SK-N-SH treated with all-trans-retinoic acid at 6 μM for 48 hours (cell line): ENCODE data around the gene DLG2.

Experiments
- ATAC-seq: fragments of 200-7000 bp; cut with Tn5 transposase; 3 replicates; pipeline ENCODE4 v1.9.1; 2020; ENCODE audit warnings: mild to moderate bottlenecking, moderate library complexity
- ARNTL ChIP-seq: fragments of 450-650 bp; formaldehyde crosslinking; IDR thresholded peaks from 2 replicates; pipeline ENCODE4 v1.5.0; 2020; ENCODE audit warnings: low read depth, mild to moderate bottlenecking, moderate library complexity, borderline replicate concordance
- ESRRG ChIP-seq: fragments of 250-450 bp; sonication (Bioruptor Pico); IDR thresholded peaks from 2 replicates; pipeline ENCODE4 v1.6.1; 2021; ENCODE audit warnings: mild to moderate bottlenecking
- GLIS3 ChIP-seq: fragments of 250-450 bp; sonication (Bioruptor Pico); IDR thresholded peaks from 2 replicates; pipeline ENCODE4 v1.5.0; 2020; ENCODE audit warnings: mild to moderate bottlenecking, moderate library complexity
- ISL1 ChIP-seq: fragments of 250-450 bp; sonication (Bioruptor Pico); IDR thresholded peaks from 2 replicates; pipeline ENCODE4 v2.1.2; 2022; ENCODE audit warnings: mild to moderate bottlenecking, moderate library complexity
- POU6F1 ChIP-seq: fragments of 250-450 bp; sonication (Bioruptor Pico); IDR thresholded peaks from 2 replicates; pipeline ENCODE4 v1.8.0; 2021; ENCODE audit warnings: low read depth, mild to moderate bottlenecking, moderate library complexity, borderline replicate concordance
- PPARA ChIP-seq: fragments of 250-450 bp; sonication (Bioruptor Pico); IDR thresholded peaks from 2 replicates; pipeline ENCODE4 v1.5.0; 2020; ENCODE audit warnings: mild to moderate bottlenecking, borderline replicate concordance
- SNAI2 ChIP-seq: fragments of 250-450 bp; sonication (Bioruptor Pico); IDR thresholded peaks from 2 replicates; pipeline ENCODE4 v1.5.0; 2020; ENCODE audit warnings: mild to moderate bottlenecking, moderate library complexity
- TCF4 ChIP-seq: fragments of 250-450 bp; sonication (Bioruptor Pico); IDR thresholded peaks from 2 replicates; pipeline ENCODE4 v1.8.0; 2021; ENCODE audit warnings: mild to moderate bottlenecking, moderate library complexity, borderline replicate concordance
- TOX ChIP-seq: fragments of 250-450 bp; sonication (Bioruptor Pico); IDR thresholded peaks from 2 replicates; pipeline ENCODE4 v1.8.0; 2021; ENCODE audit warnings: mild to moderate bottlenecking, moderate library complexity, borderline replicate concordance
- TSHZ2 ChIP-seq: fragments of 250-450 bp; sonication (Bioruptor Pico); IDR thresholded peaks from 2 replicates; pipeline ENCODE4 v1.5.0; 2020; ENCODE audit warnings: mild to moderate bottlenecking, moderate library complexity
- ZFP30 ChIP-seq: fragments of 450-650 bp; formaldehyde crosslinking; IDR thresholded peaks from 2 replicates; pipeline ENCODE4 v1.5.0; 2022; ENCODE audit warnings: mild to moderate bottlenecking, moderate library complexity
- ZNF565 ChIP-seq: fragments of 450-650 bp; formaldehyde crosslinking; conservative IDR thresholded peaks from 2 replicates; pipeline ENCODE4 v1.5.0; 2020; ENCODE audit warnings: low read depth, mild to moderate bottlenecking, moderate library complexity
- ZNF70 ChIP-seq: fragments of 450-650 bp; formaldehyde crosslinking; IDR thresholded peaks from 2 replicates; pipeline ENCODE4 v1.5.0; 2020; ENCODE audit warnings: mild to moderate bottlenecking, moderate library complexity
- ZNF8 ChIP-seq: fragments of 450-650 bp; formaldehyde crosslinking; IDR thresholded peaks from 2 replicates; pipeline ENCODE4 v1.5.0; 2020; ENCODE audit warnings: mild to moderate bottlenecking, moderate library complexity
- TF ChIP-seq, protein P1 (sequence below): fragments of 250-450 bp; sonication (Bioruptor Pico); IDR thresholded peaks from 2 replicates; pipeline ENCODE4 v1.8.0; 2020; ENCODE audit warnings: mild to moderate bottlenecking, moderate library complexity, borderline replicate concordance
- TF ChIP-seq, protein P2 (sequence below): fragments of 250-450 bp; sonication (Bioruptor Pico); IDR thresholded peaks from 2 replicates; pipeline ENCODE4 v1.5.1; 2020; ENCODE audit warnings: low read depth, mild to moderate bottlenecking, moderate library complexity
- TF ChIP-seq, protein P3 (sequence below): fragments of 250-450 bp; sonication (Bioruptor Pico); IDR thresholded peaks from 2 replicates; pipeline ENCODE4 v1.5.1; 2021; ENCODE audit warnings: mild to moderate bottlenecking, moderate library complexity

Gene DLG2

GRCh38 chr11:84501750-84502149, 1125.4 kb downstream of the DLG2 start (continued):
- no peak for TF ChIP-seq SNAI2 (CRISPR knock-in tag)

DNA sequence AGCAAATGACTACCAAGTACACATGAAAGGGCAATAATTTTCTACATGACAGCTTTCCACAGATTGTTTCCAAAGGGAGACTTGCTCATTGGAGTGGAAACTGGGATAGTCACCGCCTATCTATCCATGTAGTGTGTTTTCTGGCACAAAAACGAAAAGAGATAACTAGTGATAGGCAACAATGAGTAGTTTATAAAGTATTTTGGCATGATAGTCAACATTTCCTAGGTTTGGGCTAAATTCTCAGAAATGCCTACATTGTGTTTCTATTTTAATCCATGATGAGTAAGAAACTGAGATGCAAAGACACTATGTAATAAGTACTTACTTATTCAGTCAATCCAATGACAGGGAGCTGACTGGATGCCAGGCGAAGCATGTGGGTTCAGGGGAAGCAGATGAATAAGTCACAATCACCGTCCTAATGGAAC, 1129.1 kb downstream of the DLG2 start:
- peak; percentile 84 for ATAC-seq

DNA sequence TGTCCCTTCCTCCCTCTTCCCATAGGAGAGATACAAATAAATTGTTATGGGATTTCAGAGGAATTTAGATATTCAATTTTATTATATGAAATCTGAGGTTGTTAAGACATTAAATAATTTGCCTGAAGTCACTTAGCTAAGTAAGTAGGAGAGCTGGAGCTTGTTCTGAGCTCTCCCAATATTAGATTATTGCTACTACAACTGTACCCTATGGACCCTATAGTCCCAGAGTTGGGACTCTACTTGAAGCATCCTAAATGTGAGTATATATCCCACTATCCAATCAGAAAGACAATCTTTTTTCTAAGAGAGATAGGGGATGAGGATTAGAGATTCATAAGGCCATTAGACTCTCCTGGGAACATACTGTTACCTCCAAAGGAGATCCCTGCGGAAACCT, 1130.0 kb downstream of the DLG2 start:
- ATAC-seq = no peak
- TF ChIP-seq ZNF565 (CRISPR knock-in tag) (no peak), TCF4 (CRISPR knock-in tag) (no peak), ESRRG (CRISPR knock-in tag) (no peak), TOX (CRISPR knock-in tag) (no peak), GLIS3 (CRISPR knock-in tag) (no peak), ISL1 (CRISPR knock-in tag) (no peak), TSHZ2 (no peak), ARNTL (no peak), ZNF8 (CRISPR knock-in tag) (no peak), PPARA (CRISPR knock-in tag) (no peak), ZFP30 (CRISPR knock-in tag) (no peak), ZNF70 (CRISPR knock-in tag) (no peak)
- TF ChIP-seq, protein P1, sequence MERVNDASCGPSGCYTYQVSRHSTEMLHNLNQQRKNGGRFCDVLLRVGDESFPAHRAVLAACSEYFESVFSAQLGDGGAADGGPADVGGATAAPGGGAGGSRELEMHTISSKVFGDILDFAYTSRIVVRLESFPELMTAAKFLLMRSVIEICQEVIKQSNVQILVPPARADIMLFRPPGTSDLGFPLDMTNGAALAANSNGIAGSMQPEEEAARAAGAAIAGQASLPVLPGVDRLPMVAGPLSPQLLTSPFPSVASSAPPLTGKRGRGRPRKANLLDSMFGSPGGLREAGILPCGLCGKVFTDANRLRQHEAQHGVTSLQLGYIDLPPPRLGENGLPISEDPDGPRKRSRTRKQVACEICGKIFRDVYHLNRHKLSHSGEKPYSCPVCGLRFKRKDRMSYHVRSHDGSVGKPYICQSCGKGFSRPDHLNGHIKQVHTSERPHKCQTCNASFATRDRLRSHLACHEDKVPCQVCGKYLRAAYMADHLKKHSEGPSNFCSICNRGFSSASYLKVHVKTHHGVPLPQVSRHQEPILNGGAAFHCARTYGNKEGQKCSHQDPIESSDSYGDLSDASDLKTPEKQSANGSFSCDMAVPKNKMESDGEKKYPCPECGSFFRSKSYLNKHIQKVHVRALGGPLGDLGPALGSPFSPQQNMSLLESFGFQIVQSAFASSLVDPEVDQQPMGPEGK = no peak
- TF ChIP-seq, protein P2, sequence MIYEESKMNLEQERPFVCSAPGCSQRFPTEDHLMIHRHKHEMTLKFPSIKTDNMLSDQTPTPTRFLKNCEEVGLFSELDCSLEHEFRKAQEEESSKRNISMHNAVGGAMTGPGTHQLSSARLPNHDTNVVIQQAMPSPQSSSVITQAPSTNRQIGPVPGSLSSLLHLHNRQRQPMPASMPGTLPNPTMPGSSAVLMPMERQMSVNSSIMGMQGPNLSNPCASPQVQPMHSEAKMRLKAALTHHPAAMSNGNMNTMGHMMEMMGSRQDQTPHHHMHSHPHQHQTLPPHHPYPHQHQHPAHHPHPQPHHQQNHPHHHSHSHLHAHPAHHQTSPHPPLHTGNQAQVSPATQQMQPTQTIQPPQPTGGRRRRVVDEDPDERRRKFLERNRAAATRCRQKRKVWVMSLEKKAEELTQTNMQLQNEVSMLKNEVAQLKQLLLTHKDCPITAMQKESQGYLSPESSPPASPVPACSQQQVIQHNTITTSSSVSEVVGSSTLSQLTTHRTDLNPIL = no peak
- TF ChIP-seq, protein P3, sequence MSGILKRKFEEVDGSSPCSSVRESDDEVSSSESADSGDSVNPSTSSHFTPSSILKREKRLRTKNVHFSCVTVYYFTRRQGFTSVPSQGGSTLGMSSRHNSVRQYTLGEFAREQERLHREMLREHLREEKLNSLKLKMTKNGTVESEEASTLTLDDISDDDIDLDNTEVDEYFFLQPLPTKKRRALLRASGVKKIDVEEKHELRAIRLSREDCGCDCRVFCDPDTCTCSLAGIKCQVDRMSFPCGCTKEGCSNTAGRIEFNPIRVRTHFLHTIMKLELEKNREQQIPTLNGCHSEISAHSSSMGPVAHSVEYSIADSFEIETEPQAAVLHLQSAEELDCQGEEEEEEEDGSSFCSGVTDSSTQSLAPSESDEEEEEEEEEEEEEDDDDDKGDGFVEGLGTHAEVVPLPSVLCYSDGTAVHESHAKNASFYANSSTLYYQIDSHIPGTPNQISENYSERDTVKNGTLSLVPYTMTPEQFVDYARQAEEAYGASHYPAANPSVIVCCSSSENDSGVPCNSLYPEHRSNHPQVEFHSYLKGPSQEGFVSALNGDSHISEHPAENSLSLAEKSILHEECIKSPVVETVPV = no peak

More for the DNA sequence above, 1129.1 kb downstream of the DLG2 start:
- TF ChIP-seq TSHZ2 = no peak
- peak; percentile 87 for TF ChIP-seq ISL1 (CRISPR knock-in tag)
- TF ChIP-seq TOX (CRISPR knock-in tag) = peak; percentile 11; the same call in 1 of the 2 replicates
- TF ChIP-seq, protein P3 = no peak
- no peak for TF ChIP-seq POU6F1 (CRISPR knock-in tag)
- TF ChIP-seq, all 23 proteins: peak for 2
